Mammary microvascular endothelial cell (primary cell): ENCODE data around the gene AGAP4. TPM values are rescaled to one million over a fixed set of nuclear protein-coding genes. Genes with fewer than 3 reads are reported as not detected.

Source experiments
- total RNA-seq: library from RNA; depleted of rRNA; stranded (reverse); fragments of >200 nt; gene quantifications from 2 replicates; pipeline ENCODE4 v1.2.3, GENCODE V29; 2015

AGAP4 gene
- 1.8 and 2.7 TPM in 2 replicates for total RNA-seq

GRCh38 chr10:45847400-45847799 lies at the start of gene AGAP4:
AGAP4 (minus strand) TSS chr10:45847500; CDS start chr10:45847347, 153 bp downstream.

Other genes with a start within 250 kb of the AGAP4 start
- gene ZFAND4, start 174.7 kb downstream of the AGAP4 start, total RNA-seq, result 3.8 TPM in 2 replicates
- 35.1 and 38.9 TPM in 2 replicates for gene WASHC2C, start 120.2 kb downstream of the AGAP4 start, total RNA-seq
- 112 and 115 TPM in 2 replicates for gene TIMM23, start 125.0 kb upstream of the AGAP4 start, total RNA-seq
- gene NCOA4, start 183.1 kb upstream of the AGAP4 start, total RNA-seq, result 148 and 150 TPM in 2 replicates
- not detected in 2 replicates for gene MSMB, start 198.8 kb upstream of the AGAP4 start, total RNA-seq